GM19099 (cell line): ENCODE results near the gene TSPAN11.

Source experiments
- POLR2A ChIP-seq: IDR thresholded peaks from 3 replicates; pipeline ENCODE4 v1.6.1; 2011; ENCODE audit warnings: low read depth; ENCODE audit not compliant: insufficient read length; ENCODE audit errors: extremely low read depth

The TSPAN11 gene

DNA sequence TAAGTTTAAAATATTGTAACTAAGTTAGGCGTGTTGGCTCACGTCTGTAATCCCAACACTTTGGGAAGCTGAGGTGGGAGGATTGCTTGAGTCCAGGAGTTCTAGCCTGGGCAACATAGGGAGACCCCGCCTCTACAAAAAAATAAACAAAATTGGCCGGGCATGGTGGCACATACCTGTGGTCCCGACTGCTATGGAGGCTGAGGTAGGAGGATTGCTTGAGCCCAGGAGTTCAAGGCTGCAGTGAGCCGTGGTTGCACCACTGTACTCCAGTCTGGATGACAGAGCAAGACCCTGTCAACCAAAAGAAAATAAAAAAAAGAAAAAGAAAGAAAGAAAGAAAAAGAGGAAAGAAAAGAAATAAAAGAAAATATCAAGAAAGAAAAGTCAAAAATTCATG, 72.5 kb downstream of the TSPAN11 start:
- TF ChIP-seq POLR2A: no peak

- TF ChIP-seq POLR2A: no peak
Observed at GRCh38 chr12:30999723-31000122, 73.2 kb downstream of the TSPAN11 start.

- TF ChIP-seq POLR2A: no peak
Observed at GRCh38 chr12:31000751-31001150, 74.2 kb downstream of the TSPAN11 start.

- TF ChIP-seq POLR2A: no peak
Observed at GRCh38 chr12:31001581-31002360, 75.2 kb downstream of the TSPAN11 start.

GRCh38 chr12:31002361-31002725, 75.8 kb downstream of the TSPAN11 start:
- no peak for TF ChIP-seq POLR2A

GRCh38 chr12:31002999-31003398, 76.5 kb downstream of the TSPAN11 start:
- no peak for TF ChIP-seq POLR2A

DNA sequence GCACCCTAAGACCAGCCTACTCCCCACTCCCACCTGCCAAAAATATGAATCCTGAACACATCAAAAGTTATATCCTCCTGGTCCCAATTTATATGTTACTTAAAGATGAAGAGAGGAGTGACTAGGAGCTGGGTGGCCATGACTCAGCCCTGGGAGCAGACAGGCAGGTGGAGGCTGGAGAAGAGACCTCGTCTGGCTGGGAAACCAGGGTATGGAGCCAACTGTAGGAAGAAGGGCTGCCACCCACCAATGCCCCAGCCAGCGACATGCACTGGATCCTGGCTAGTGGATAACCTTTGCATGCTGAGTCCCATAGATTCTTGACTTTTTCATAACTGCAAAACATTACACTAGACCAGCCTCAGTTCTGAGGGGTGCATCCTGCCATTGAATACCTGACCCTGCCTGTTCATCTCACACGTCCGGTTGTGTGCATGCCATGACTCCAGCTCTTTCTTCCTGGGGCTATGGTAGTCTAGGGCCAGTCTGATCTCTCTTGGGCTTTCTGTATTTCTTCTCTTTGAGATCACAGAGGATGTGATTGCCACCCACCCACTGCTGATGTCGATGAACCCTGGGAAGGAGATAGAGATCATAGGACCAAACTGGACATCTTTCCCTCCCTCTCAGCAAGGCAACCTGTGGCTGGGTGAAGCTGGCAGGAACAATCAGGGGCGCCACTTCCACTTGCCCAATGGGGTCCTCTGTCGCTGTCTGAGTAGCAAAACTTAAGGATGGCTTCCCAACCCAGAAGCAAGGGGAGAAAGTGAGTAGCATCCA, 77.5 kb downstream of the TSPAN11 start:
- no peak for TF ChIP-seq POLR2A

DNA sequence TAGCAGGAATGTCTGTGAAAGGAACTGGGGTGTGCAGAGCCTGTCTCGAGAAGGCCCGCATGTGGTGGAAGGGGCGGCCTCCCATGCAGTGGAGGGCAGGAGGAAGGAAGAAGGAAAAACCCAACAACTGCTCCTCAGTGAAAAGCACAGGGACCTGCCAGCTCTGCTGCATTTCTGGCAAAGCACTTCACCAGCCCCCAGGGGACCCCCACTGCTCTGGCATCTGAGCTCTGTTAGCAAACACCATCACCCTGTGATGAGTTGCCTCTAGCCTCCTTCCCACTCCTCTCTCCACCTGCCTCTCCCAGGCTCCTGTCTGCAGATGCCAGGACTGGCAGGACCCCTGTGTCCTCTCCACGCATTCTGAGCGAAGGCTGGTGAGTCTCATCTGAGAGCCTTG, 78.1 kb downstream of the TSPAN11 start:
- TF ChIP-seq POLR2A: no peak

GRCh38 chr12:31005256-31005943, 78.9 kb downstream of the TSPAN11 start:
- TF ChIP-seq POLR2A: no peak

DNA sequence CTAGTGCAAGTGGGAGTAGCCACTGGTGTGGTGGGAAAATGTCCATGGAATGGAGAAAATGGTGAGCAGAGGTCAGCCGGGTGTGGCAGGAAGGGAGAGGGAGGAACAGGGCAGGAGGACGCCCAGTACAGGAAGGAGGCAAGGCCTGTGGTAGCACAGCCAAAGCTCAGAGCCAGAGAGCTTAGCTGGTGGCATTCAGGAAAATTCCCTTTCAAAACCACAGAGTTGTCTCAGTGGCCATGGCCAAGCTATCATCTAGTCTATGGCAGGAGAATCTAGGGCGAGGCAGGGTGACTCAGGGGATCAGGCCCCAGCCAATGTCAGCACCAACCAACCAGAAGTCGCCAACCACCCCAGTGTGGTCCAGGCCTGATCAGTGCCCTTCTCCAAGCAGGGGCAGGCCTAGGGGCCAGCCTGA, 79.4 kb downstream of the TSPAN11 start:
- TF ChIP-seq POLR2A: no peak

GRCh38 chr12:31006416-31007152, 80.0 kb downstream of the TSPAN11 start:
- TF ChIP-seq POLR2A: no peak

GRCh38 chr12:31007153-31007495, 80.6 kb downstream of the TSPAN11 start:
- TF ChIP-seq POLR2A: no peak

GRCh38 chr12:31007636-31008175, 81.2 kb downstream of the TSPAN11 start:
- TF ChIP-seq POLR2A: no peak

DNA sequence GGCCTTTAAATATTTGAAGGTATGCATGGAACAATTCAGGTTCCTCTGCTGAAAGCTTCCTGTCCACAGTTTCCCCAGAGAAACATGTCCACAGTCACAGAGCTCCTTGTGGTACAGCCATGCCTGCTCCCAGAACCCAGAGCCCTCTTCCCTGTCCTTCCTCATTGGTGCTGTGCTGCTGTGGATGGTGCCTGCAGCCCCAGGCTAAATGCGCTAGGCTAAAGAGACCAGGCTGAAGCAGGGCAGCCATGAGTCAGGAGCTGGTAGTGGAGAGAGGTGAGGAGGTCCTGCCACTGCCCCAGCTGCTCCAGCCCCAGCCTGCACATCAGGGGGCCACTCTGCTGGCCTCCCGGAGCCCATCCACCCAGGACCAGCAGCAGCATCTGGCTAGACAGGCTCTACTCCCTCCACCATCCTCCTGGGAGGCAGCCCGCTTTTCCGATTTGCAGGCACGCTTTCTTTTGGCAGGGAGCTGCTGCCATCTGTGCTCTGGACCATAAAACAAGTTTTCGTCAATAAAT, 81.8 kb downstream of the TSPAN11 start:
- TF ChIP-seq POLR2A: no peak

DNA sequence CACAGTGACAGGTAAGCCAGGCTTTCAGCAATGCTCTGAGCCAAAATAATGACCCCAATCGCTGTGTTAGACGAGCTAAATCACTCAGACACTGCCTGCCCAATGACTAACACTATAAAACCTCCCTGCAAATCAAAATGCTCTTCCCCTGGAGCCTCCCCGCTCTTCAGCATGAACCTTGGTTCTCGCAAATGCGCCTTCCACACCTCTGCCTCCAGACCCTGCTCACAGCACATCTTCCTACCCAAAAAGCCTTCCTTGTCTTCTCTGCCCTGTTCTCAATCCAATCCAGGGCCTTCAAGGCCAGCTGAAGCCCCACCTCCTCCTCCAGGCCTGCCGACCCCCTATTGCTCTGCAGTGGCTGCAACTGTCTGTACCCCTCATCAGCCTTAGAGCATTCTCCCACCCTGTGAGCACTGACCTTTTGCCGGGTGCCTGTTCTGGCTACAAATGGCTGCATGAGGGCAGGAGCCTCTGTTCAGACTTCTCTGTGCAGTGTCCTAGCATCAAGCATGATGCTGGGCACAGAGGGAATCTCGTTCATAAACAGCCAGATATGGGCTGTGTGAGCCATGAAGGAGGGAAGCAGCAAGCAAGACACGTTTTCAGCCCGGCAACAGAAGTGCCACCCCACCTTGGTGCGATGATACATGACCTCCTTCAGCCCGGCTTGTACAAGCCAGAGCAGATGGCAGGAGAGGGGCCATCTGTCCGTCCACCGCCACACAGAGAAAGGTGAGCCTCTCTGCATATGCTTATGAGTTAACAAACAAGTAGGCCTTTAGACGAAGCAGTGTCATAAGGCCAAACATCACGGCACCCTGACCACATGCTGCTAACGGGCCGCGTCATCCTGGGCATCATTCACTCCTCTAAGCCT, 82.7 kb downstream of the TSPAN11 start:
- no peak for TF ChIP-seq POLR2A
